Uterus (tissue), 2 donors: ENCODE measurements around the gene MBTPS1.

Source experiments
- CTCF ChIP-seq, 4 experiments: fragments of 200-600 bp in 2 of 4; fragments of 450-650 bp in 2 of 4; sonication (generic) in 2 of 4; IDR thresholded peaks; one replicate each; pipeline ENCODE4 v1.5.1; 2016 to 2019; ENCODE audit warnings: antibody characterized with exemption in 4 of 4, mild to moderate bottlenecking in 2 of 4, moderate library complexity in 1 of 4
- POLR2A ChIP-seq, 2 donors: fragments of 450-650 bp; IDR thresholded peaks; one replicate each; pipeline ENCODE4 v1.6.1; 2016; ENCODE audit warnings: antibody characterized with exemption in 2 of 2, mild to moderate bottlenecking in 1 of 2, moderate library complexity in 1 of 2

DNA sequence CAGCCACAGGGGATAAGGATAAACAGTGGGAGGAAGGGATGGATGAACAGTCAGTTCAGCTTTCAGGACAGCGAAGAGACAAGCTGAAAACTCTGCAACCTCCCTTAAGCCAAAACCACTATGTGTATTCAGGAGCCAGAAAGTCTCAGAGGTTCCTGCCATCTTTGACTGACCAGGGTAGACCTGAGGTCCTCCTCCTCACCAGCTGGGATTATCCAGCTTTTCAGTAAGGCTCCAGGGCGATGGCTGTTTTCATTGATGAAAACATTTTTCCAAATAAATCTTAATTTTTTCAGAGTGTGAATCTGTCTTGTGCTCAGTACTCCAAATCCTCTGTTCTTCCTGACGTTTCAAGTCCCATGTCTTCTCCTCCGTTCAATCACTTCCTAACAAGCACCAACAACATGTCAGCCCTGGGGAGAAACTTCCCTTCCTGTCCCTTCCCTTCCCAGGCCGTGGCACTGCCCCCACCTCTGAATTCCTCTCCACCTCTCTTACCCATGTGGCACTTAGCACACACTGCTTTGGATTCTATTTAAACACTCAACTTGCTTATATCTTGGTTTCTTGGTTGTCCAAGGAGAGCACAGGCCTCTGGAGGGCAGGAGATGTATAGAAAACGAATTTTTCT lies 23.0 kb upstream of the MBTPS1 start:
- TF ChIP-seq POLR2A (IDR thresholded peaks at IDR 0.05) (no peak), CTCF (IDR thresholded peaks at IDR 0.05) (no peak)
